ENCODE measurements around the gene LSM5. TPM values are rescaled to one million over a fixed set of nuclear protein-coding genes. Genes with fewer than 3 reads are reported as not detected.

Gene LSM5
- total and polyA plus RNA-seq, 3 donors from 2014 or later = 18.9 to 42.6 (median 19.6) TPM

DNA sequence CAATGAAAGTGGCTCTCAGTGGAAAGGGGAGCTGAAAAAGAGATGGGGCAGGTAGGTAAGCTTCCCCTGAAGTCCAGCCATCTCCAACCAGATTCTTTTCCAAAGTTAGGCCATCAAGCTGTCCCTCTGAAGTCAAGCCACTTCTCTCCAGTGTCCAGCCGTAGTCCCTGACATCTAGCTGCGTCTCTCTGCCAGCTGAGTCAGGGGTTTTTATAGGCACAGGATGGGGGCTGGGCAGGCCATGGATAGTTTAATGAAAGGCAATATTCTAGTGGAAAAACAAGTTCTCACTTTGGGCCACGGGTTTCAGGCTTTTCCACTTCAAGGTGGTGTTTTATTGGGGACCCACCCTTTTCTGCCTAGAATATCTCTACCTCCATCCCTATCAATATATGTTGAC, 41.9 kb upstream of the LSM5 start:
- H3K27ac ChIP-seq = no peak overlapping the region
- TF ChIP-seq, protein P1, sequence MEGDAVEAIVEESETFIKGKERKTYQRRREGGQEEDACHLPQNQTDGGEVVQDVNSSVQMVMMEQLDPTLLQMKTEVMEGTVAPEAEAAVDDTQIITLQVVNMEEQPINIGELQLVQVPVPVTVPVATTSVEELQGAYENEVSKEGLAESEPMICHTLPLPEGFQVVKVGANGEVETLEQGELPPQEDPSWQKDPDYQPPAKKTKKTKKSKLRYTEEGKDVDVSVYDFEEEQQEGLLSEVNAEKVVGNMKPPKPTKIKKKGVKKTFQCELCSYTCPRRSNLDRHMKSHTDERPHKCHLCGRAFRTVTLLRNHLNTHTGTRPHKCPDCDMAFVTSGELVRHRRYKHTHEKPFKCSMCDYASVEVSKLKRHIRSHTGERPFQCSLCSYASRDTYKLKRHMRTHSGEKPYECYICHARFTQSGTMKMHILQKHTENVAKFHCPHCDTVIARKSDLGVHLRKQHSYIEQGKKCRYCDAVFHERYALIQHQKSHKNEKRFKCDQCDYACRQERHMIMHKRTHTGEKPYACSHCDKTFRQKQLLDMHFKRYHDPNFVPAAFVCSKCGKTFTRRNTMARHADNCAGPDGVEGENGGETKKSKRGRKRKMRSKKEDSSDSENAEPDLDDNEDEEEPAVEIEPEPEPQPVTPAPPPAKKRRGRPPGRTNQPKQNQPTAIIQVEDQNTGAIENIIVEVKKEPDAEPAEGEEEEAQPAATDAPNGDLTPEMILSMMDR (IDR thresholded peaks at IDR 0.05) = no peak
- TF ChIP-seq POLR2A (IDR thresholded peaks at IDR 0.05) = no peak
- no peaks in the 10 kb centered on the region for H3K36me3 ChIP-seq (ENCODE audit: low read depth, missing control alignments)
- H3K4me3 ChIP-seq = no peak overlapping the region
- 92 to 93% methylated on average over 3 of the region's 3 CpGs for WGBS, 2 donors
- H3K9me3 ChIP-seq = no peaks in the 10 kb centered on the region
- intact Hi-C loops (cut with DNase I; ENCODE audit: low total_unique reads) = no loop called here
- no peaks in the 10 kb centered on the region for H3K4me1 ChIP-seq
- H3K27me3 ChIP-seq = no peaks in the 10 kb centered on the region
- no peak for DNase-seq

DNA sequence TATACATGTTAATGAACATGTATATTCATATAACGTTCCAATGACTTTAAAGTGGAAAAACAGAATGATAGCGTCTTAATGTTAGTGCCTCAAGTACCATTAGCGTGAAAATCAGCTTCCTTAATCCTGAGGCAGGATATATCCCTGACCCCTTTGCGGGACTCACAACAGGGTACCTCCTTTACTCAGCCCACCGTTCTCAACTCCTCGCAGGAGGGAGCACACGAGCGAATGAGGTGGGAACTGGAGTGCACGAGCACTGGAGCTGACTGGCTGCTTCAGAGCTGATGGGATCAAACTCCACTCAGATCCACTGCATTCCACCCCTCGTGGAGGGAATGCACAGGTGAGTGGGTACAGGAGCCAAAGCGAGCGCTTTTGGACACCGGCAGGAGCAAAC, 41.2 kb upstream of the LSM5 start:
- no peaks in the 10 kb centered on the region for H3K27me3 ChIP-seq
- no peaks in the 10 kb centered on the region for H3K9me3 ChIP-seq
- intact Hi-C loops (cut with DNase I; ENCODE audit: low total_unique reads) = no loop called here
- no peak overlapping the region for H3K27ac ChIP-seq
- TF ChIP-seq POLR2A (IDR thresholded peaks at IDR 0.05) = no peak
- TF ChIP-seq, protein P1 (IDR thresholded peaks at IDR 0.05) = no peak
- H3K4me3 ChIP-seq = no peak overlapping the region
- H3K36me3 ChIP-seq (ENCODE audit: low read depth, missing control alignments) = no peaks in the 10 kb centered on the region
- no peaks in the 10 kb centered on the region for H3K4me1 ChIP-seq
- 94 to 95% methylated on average over 12 to 13 of the region's 13 CpGs for WGBS, 2 donors
- no peak for DNase-seq

GRCh38 chr7:32525839-32526238, 35.7 kb upstream of the LSM5 start:
- intact Hi-C loops (cut with DNase I; ENCODE audit: low total_unique reads) = no loop called here
- no peak overlapping the region for H3K4me3 ChIP-seq
- TF ChIP-seq, protein P1 (IDR thresholded peaks at IDR 0.05) = no peak
- TF ChIP-seq POLR2A (IDR thresholded peaks at IDR 0.05) = no peak

GRCh38 chr7:32524631-32525030, 34.5 kb upstream of the LSM5 start:
- Histone ChIP-seq H3K4me1 (no peaks in the 10 kb centered on the region), H3K27ac (no peak overlapping the region), H3K4me3 (no peak overlapping the region), H3K9me3 (no peaks in the 10 kb centered on the region), H3K27me3 (no peaks in the 10 kb centered on the region), H3K36me3 (ENCODE audit: low read depth, missing control alignments) (no peaks in the 10 kb centered on the region)
- intact Hi-C loops (cut with DNase I; ENCODE audit: low total_unique reads) = no loop called here
- TF ChIP-seq, protein P1 (IDR thresholded peaks at IDR 0.05) = no peak
- no peak for TF ChIP-seq POLR2A (IDR thresholded peaks at IDR 0.05)
- no peak for DNase-seq

More at GRCh38 chr7:32525839-32526238, 35.7 kb upstream of the LSM5 start:
- H3K27ac ChIP-seq = no peak overlapping the region
- H3K9me3 ChIP-seq = no peaks in the 10 kb centered on the region
- DNase-seq = no peak
- WGBS, 2 donors = 75 to 84% methylated on average over 4 of the region's 4 CpGs
- H3K4me1 ChIP-seq = no peaks in the 10 kb centered on the region
- H3K27me3 ChIP-seq = no peaks in the 10 kb centered on the region
- no peaks in the 10 kb centered on the region for H3K36me3 ChIP-seq (ENCODE audit: low read depth, missing control alignments)

GRCh38 chr7:32522746-32523530, 32.8 kb upstream of the LSM5 start:
- intact Hi-C loops (cut with DNase I; ENCODE audit: low total_unique reads) = no loop called here
- 94 to 96% methylated on average over 6 of the region's 6 CpGs for WGBS, 2 donors
- Histone ChIP-seq H3K27me3 (no peaks in the 10 kb centered on the region), H3K27ac (no peak overlapping the region), H3K9me3 (no peaks in the 10 kb centered on the region), H3K36me3 (ENCODE audit: low read depth, missing control alignments) (no peaks in the 10 kb centered on the region), H3K4me3 (no peak overlapping the region), H3K4me1 (no peaks in the 10 kb centered on the region)
- TF ChIP-seq, protein P1 (IDR thresholded peaks at IDR 0.05) = no peak
- no peak for TF ChIP-seq POLR2A (IDR thresholded peaks at IDR 0.05)
- no peak for DNase-seq
